NCI-H2107 treated with DMSO at 0.1 percent for 48 hours (cell line): ENCODE results near the gene PLPP3.
"Not testable (repeated sequence)": the region's sequence is repeated elsewhere in the genome, so short reads cannot be mapped to it uniquely, and the experiment has no call there.

Source experiments
- DNase-seq: peaks from one replicate; lab custom pipeline; 2025; ENCODE audit not compliant: unreplicated experiment; lab: John Stamatoyannopoulos, UW

The PLPP3 gene

DNA sequence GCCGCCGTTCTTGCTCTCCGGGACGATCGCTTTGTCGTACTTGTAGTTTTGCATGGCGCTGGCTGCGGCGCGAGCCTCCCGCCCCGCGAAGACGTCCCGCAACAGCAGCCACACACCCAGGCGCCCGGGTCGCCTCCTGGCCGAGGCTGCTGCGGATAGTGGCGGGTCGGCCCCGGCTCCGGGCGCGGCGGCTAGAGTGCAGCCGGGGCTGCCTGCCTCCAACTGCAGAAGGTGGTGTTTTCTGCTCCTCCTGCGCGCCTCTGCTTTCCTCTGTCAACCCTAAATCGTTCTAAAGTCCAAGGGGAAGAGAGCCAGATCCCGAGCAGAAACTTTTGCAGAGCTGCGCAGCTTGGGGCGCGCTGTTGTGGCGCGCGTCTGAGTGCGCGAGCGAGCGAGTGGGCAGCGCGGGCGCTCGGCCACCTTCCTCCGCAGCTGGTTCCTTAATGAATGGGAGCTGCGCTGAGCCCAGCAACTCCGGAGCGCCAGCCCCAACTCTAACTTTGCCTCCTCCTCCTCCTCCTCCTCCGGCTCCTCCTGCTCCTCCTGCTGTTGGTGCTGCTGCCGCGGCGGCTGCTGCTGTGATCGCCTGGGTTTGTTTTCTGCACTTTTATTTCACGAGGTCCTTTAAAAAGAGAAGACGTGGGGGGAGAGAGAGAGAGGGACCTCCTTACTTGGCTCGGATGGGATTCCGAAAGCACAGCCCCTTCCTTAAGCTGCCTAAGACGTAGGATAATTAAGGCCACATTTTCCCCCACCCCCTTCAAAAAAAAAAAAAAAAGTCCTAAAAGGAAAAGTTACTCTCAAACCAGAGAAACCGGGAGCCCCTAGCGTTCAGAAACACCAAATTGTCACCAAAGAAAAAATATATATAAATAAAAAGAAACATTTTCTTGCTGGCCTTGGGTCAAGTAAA is at the start of gene PLPP3:
Gene PLPP3, minus strand, starts transcription at position 601 of the 913 bp plus-strand sequence. Its CDS starts 547 bp downstream, at position 54.
- peak; percentile 48 for DNase-seq

DNA sequence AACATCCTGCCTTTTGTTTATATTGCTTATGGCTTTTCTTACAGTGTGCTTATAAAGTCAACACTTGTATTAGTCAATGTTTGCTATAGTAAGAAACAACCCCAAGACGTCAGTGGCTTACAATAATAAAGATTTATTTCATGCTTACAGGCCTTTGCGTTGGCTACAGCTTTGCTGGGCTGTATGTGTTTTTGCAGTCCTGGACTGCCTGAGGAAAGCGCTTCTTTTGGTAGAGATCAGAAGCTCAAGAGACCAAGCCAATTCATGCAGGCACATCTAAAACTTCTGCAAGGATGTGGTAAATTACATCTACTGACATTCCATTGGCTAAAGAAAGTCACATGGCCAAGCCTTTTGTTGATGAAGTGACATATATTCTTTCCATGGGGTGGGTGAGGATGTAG is 48.3 kb upstream of the PLPP3 start:
- DNase-seq = no peak

DNA sequence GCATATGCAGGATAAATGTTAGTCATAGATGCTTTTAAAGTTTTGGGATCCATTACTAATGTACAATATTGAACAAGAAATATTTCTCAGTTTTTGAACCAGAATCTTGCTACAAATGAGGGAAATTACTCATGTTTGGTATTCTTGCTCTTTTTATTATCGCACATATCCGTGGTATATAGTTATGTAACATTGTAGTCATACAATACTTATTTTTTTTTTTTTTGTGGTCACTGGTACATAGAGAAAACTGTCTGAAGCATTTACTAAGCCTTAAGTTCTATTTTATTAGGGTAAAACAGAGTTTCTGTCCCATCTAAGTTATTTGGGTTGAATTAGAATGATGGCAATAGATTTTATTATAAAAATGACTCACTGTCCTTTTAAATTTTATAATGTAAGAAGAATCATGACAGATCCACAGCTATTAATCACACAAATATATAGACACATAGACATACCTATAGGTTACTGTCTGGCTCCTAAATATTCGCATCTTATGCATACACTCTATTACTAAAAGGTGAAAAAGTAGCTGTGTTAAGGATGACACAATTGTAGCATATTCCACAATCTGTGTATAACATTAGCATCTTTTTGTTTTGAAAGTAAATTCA is 47.8 kb upstream of the PLPP3 start:
- no peak for DNase-seq

DNA sequence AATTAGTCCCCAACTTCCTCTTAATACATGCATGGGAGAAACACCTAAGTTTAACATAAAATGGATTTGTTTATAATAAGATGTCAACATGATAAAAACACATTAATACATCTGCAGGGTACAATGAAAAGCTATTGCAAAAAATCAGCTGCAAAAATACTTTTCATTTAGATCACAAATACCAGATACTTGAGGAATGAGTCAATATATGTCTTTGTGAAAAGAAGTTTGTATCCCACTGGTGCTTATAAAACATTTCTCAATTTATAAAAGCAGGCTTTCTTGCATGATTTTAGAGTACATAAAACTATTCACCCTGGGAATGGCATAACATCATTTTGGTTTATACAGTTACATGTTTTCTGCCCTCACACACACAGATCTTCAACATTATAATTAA is 47.2 kb upstream of the PLPP3 start:
- no peak for DNase-seq

DNA sequence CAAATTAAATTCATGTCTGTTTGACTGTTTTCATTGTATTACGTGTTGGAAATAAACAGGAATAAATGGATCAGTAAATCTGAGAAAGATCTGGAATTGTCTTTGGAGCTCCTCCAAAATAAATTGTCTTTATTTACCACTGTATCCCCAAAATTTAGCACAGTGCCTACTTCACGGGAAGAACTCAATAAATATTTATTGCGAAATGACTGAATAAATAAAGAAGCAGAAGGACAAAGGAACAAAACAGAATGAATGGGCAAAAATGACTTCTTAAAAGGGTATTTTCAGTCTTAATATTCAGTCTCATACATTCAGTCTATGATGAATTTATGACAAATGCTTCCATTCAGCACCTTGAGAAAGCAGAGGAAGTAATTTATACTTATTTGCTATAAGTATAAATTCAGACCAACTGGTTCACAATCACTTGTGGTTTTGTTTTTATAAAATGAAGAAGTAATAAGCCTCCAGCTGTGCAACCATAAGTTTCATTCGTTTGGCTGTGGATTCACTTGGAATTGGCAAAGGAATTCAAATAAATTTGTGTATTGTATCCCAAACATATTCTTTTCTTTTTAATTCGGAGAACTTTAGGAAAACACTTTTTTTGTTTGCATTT is 46.6 kb upstream of the PLPP3 start:
- DNase-seq = no peak

DNA sequence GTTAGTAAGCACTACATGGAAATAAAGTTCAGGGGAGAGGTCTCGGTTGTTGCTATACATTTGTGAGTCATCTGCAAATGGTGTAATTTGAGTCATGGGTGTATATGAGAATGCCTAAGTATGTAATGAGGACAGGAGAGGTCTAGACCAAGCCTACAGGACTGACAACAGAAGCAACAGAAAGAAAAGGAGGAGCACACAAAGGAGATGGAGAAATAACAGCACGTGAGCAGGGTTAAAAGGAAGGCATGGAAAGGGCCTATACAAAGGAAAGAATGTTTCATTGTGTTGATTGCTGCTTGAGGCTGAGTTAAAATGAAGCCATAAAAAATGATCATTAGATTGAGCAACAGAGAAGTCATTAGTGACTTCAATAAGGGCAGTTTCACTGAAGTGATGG is 37.8 kb upstream of the PLPP3 start:
- peak; percentile 9 for DNase-seq

DNA sequence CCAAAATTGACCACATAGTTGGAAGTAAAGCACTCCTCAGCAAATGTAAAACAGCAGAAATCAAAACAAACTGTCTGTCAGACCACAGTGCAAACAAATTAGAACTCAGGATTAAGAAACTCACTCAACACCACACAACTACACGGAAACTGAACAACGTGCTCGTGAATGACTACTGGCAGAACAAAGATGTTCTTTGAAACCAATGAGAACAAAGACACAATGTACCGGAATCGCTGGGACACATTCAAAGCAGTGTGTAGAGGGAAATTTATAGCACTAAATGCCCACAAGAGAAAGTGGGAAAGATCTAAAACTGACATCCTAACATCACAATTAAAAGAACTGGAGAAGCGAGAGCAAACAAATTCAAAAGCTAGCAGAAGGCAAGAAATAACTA is 31.4 kb upstream of the PLPP3 start:
- DNase-seq = not testable (repeated sequence)

DNA sequence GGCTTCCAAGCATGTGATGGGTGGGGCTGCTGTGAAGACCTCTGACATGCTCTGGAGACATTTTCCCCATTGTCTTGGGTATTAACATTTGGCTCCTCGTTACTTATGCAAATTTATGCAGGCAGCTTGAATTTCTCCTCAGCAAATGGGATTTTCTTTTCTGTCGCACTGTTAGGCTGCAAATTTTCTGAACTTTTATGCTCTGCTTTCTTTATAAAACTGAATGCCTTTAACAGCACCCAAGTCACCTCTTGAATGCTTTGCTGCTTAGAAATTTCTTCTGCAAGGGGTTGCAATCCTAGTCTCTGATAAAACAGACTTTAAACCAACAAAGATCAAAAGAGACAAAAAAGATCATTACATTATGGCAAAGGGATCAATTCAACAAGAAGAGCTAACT is 30.7 kb upstream of the PLPP3 start:
- not testable (repeated sequence) for DNase-seq

DNA sequence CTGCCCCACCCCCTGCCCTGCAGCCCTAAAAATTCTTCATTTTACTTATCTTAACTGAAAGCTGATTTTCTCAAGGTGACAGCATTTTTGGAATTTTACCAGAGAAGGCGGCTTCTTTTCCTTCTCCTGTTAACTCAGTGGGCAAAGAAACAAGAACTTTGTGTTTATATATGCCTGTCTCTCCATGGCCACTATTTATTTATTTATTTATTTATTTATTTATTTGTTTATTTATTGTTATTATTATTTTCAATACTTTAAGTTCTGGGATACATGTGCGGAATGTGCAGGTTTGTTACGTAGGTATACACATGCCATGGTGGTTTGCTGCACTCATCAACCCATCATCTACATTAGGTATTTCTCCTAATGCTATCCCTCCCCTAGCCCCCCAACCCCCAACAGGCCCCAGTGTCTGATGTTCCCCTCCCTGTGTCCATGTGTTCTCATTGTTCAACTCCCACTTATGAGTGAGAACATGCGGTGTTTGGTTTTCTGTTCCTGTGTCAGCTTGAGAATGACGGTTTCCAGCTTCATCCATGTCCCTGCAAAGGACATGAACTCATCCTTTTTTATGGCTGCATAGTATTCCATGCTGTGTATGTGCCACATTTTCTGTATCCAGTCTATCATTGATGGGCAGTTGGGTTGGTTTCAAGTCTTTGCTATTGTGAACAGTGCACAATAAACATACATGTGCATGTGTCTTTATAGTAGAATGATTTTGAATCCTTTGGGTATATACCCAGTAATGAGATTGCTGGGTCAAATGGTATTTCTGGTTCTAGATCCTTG is 16.2 kb upstream of the PLPP3 start:
- DNase-seq = not testable (repeated sequence)

DNA sequence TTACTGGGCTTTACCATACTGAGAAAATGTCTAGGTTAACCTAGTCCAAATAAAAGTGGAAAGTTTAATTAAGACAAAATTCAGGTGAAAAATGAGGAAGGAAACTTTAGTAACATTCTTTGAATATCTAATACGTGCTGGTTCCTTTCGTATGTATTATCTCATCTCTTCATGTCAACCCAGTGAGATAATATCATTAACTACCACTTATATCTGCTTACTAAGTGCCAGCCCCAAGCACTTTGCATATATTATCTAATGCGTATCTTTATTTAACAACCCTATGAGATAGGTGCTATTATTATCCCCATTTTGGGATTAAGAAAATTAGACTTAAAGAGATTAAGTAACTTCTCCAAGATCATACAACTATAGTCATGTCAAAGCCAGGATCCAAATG is 12.5 kb upstream of the PLPP3 start:
- DNase-seq = no peak

DNA sequence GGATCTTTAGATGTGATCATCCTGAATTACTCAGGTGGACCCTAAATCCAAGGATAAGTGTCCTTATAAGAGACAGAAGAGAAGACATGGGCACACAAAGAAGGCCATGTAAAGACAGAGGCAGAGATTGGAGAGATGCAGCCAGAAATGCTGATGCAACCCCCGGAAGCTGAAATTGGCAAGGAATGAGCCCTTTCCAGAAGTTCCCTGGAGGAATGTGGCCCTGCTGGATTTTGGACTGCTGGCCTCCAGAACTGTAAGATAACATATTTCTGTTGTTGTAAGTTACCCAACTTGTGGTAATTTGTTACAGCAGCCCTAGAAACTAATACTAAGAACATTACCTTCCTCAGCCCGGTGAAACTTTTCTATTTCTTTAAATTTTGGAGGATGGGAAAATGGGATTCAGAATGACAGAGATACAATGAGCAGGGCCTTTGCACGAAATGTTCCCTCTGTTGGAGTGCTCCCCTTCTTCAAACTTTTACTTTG is 11.2 kb upstream of the PLPP3 start:
- DNase-seq = no peak

DNA sequence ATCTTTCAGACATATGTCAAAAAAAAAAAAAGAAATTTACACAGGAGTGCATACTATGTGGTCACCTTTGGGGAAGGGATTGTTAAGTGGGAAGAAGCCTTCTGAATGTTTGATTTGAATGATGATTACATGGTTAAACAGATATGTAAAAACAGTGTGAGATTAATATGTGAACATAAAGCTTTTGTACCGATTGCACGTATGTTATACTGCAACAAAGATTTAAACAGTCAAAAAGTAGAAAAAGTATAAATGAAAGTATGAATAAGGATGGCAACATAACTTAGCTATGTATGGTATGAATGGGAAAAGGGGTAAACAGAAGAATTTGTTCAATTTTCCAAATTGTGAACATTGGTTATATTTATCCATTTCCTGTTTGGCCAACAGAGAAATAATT is 10.0 kb upstream of the PLPP3 start:
- no peak for DNase-seq

DNA sequence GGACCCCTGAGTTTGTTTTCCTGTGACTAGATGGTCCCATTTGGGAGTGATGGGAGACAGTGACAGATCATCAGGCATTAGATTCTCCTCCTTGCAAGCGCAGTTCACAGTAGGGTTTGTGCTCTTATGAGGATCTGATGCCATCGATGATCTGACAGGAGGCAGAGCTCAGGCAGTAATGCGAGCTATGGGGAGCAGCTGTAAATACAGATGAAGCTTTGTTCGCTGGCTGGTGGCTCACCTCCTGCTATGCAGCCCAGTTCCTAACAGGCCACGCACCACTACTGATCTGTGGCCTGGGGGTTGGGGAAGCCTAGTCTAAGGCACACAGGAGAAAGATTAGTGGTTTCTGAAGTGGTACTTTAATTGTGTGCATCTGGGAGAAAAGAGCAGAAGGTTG is 7.1 kb upstream of the PLPP3 start:
- peak; percentile 39 for DNase-seq

DNA sequence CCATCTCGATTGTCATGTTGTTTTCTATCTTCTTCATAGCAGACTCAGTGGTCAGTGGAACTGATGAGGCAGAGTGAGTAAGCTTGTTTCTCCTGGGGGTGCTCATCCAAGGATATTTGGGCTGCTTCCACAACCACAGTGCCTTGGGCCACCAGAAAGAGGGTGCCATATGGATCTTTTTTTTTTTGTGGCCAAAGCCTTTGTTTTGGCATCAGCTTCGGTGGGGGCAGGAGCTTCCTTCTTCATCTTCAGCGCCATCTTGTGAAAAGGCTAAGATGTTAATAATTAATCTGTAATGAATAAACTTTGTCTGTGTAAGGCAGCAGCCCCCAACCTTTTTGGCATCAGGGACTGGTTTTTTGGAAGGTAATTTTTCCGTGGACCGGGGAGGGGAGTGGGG is 6.6 kb upstream of the PLPP3 start:
- no peak for DNase-seq

DNA sequence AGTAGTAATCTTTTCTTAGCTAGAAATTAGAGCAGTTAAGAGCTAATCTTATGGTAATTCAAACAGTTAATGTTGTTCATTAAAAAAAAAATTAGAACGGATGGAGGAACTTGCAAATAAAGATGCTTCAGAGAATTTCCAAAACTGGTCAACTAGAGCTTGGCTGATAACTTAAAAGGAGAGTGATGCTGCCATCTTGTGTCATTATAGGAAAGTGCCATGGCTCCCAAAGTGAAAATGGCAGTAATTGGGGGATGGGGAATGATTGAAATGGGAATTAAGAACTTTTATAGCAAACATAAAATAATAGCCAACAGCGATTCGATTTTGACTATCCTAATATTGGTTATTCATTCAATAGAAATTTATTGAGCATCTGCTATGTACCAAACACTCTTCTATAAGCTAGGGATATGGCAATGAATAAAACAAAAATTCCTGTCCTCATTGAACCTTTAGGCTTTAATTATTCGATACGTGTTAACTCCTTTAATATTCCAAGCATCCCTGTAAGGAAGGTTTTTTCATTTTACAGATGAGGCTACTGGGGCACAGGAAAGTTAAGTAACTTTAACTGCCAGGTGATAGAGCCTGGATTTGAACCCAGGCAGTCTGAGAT is 5.7 kb upstream of the PLPP3 start:
- DNase-seq = peak; percentile 85

DNA sequence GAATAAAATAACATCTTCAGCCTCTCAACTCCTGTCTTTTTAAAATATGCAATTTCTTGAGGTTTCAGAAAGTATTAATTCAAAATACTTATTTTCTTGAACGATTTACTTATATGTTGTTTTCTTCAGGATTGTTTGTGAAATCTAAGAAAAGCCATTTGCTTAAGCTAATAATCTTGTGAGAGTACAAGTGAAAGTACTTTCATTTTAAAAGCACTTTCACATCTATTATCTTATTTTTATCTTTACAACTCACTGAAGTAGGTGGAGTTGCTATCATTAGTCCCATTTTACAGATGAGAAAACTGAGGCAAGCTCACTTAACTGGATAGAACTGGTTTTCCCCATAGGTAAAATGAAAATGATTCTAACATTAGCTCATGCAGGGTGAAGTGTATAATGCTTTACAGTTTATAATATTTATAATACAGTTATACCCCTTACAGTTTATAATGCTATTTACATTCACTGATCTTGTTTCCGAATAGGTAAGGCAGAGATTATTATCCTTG is 4.7 kb upstream of the PLPP3 start:
- no peak for DNase-seq

DNA sequence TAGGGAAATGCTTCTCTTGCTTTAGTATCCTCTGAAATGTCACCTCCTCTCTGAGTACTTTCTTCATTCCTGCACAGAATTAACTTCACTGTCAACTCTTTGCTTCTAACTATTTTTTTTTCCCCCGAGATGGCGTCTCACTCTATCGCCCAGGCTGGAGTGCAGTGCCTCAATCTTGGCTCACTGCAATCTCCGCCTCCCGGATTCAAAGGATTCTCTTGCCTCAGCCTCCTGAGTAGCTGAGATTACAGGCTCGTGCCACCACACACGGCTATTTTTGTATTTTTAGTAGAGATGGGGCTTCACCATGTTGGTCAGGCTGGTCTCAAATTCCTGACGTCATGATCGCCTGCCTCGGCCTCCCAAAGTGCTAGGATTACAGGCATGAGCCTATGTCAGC is 1.4 kb upstream of the PLPP3 start:
- no peak for DNase-seq

DNA sequence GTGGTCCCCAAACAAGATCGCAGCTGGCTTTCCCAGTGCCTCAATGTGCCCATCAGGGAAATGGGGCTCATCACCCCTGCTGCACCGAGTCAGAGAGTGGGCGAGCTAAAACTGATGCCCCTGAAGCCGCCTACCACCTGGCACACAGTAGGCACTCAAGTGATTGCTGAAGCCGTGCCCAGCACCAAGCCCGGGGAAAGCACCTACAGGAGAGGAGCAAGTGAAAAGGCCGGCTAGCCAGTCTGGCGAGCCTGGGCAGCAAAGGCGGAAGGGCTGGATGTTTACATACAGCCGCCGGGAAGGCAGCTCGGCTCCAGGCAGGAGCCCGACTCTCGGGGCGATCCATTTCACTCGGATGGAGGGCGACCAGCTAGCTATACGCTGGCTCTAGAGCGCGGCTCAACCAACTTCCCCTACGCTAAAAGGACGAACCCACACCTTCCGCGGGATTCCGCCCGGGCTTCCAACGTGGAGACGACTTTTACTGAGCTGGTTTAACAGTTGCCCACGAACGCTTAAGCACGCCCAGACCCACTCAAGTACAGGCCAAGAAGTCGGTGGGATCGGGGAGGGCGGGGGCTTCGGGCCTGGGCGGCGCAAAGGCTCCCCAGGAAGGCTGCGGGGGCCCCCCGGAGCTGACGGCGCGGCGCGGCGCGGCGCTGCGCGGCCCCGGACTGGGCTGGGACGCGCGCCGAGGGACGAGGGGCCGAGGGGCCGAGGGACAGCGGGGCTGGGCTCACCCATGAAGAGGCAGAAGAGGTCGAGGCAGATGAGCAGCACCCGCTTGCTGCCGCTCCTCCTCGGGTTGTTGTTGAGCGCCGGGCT is 1.0 kb downstream of the PLPP3 start:
- peak; percentile 53 for DNase-seq

DNA sequence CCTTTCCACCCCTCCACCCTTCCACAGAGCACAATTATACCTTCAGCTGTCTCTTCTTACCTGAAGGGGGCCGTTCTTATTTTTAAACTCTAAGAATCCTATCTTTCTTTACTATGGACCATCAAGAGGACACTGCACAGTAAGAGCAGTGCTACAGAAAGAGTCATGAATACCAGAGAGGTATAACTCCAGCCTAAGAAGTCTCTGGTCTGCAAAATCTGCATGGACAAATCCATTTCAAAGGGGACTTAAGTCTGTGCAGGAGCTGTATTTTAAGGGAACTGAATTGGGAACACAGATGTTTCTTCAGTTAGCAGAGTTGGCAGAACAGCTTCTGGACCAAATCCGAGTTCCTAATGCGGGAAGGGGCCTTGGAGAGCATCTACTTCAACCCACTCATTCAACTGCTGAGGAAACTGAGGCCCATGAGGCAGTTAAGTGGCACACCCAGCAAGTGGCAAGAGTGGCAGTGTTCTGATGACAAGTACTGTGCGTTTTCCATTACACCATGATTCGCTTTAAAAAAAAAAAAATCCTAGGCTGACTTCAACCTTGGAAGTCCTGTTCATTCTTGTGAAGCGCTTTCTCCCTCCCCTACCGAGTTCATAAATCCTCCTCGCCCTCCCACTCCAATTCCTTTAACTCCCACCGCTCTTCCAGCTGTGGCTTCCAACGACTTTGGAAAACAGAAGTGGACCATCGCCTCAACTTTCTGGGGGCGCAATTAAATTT is 1.8 kb downstream of the PLPP3 start:
- no peak for DNase-seq
